Stimulated activated CD8-positive, alpha-beta memory T cell treated with anti-CD3 and anti-CD28 coated beads, Interleukin-15, amount 100 ng/mL, for 48 hours (primary cell): ENCODE data around the gene NEMF.
"Not testable (repeated sequence)": the region's sequence is repeated elsewhere in the genome, so short reads cannot be mapped to it uniquely, and the experiment has no call there.

Experiments
- DNase-seq, 2 donors: peaks; one replicate each; pipeline ENCODE4 v3.0.0-alpha.2; 2020; ENCODE audit warnings: low read depth in 2 of 2

NEMF gene

DNA sequence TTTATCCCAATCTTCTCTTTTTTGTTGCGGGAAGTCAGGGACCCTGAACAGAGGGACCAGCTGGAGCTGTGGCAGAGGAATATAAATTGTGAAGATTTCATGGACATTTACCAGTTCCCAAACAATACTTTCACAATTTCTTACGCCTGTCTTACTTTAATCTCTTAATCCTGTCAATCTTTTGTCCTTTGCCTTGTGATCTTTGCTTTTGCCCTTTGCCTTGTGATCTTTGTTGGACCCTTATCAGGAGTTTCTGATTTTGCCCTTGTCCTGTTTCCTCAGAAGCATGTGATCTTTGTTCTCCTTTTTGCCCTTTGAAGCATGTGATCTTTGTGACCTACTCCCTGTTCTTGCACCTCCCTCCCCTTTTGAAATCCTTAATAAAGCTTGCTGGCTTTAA is 36.5 kb downstream of the NEMF start:
- not testable (repeated sequence) for DNase-seq

DNA sequence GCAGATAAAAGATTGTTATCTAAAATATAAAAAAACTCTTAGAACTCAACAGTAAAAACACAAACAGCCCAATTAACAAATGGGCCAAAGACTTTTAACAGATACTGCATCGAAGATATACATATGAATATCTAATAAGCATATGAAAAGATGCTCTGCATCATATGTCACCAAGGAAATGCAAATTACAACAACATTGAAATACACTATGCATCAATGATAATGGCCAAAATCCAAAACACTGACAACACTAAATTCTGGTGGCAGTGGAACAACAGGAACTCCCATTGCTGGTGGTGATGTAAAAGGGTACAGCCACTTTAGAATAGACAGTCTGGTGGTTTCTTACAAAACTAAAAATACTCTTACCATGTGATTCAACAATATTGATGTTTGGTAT is 43.8 kb downstream of the NEMF start:
- DNase-seq: no peak

DNA sequence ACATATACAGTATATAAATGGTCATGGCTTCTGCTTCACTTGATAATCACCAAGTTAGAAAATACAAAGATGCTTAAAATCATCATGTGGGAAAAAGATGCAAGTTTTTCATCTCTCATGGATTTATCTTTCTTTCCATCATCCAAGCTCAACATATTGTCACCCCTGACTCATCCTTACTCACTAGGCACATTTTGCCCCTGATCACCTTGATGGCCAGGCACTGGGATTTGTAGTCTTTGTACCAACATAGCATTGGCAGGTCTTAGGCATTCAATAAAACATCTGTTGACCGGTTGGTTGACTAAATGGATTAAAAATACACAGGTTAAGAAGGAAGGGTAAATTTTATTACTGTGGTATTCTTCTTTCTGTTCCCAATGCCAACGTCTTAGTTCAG is 56.6 kb downstream of the NEMF start:
- DNase-seq: no peak

DNA sequence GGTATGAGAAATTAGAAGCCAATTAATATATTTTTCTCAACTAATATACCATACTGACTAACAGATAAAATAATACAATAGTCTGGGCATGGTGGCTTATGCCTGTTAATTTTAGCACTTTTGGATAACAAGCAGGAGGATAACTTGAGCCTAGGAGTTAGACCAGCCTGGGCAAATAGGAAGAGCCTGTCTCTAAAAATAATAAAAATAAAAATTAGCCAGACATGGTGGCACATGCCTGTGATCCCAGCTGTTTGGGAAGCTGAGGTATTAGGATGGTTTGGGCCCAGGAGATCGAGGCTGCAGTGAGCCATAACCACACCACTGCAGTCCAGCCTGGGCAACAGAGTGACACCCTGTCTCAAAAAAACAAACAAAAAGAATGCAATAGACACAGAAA is 60.0 kb downstream of the NEMF start:
- no peak for DNase-seq

DNA sequence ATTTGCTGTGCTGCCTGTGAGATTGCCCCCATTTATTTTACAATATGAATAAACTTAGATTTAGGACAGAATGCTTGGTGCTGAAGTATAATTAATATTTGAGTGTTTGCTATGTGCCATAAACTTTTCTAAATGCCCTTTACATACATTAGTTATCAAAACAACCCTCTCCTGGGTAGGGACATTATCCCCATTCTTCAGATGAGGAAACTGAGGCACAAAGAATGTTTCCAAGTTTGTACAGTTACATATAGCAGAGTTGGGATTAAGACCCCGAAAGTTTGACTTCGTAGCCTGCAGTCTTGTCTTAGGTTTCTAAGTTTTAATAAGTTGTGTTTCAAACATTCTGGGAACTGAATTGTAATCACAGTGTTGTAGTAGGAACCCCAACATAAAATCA is 66.3 kb downstream of the NEMF start:
- DNase-seq: no peak

DNA sequence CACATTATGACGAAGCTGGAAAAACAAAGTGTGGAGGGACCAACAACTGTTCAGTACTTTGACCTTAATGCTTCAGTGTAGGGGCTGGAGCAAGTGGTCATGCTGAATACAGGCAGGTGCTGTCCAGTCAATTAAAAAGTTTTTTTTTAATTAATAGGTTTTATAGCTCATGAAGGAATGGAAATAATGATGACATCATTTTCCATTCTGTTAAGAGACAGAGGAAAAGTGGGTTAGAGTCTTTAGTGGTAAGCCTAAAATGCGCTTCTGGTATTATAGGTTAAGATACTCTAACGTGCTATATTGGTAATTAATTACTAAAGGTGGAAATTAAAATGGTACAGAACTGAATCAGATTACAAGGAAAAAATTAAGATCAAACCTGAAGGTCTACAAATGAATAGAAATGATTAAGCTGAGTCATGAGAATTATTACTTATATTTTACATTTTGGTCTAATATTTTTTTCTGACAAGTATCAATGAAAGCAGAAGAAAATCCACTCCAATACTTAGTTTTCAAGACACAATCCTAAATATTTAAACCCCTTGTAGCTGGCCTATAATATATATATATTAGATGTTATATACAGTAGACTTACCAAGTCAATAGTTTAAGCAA is 69.1 kb downstream of the NEMF start:
- no peak for DNase-seq

DNA sequence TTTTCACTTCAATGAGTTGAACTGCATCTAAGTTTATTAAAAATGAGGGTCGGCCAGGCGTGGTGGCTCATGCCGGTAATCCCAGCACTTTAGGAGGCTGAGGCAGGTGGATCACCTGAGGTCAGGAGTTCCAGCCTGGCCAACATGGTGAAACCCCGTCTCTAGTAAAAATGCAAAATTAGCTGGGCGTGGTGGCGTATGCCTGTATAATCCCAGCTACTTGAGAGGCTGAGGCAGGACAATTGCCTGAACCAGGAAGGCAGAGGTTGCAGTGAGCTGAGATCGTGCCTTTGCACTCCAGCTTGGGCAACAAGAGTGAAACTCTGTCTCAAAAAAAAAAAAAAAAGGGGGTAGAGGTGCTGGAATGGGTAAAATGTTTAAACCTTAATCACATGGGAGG is 71.5 kb downstream of the NEMF start:
- not testable (repeated sequence) for DNase-seq

DNA sequence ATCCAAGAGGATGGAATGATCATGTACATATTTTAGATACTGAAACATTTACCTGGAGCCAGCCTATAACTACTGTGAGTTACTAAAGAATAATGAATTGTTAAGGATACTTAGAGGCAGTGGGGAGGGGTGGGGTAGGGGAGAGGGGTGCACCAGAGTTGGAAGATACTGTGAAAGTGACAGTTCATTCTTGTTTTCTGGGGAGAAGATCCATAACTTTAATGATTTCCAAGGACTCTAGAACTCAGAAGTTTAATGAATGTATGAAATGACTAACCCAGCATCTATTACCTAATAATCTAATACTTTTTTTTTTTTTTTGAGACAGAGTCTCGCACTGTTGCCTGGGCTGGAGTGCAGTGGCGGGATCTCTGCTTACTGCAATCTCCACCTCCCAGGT is 74.2 kb downstream of the NEMF start:
- DNase-seq: no peak

DNA sequence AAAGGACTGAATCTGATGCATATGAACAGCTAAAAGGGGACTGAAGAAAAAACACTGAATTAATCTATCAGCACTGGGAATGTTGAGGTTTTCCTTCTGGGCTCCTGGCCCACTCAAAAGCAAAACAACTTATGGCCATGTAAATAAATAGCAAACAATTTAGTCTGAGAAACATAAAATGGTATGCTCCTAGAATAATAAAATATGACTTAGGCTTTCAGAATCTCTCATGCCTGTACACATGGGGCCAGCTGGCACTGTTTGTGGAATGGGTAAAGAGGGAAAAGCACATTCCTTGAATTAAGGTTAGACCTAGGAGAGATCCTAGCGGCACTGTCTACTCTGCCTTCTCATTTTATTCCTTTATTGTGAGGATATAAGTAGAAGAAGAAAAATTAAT is 78.5 kb downstream of the NEMF start:
- no peak for DNase-seq

DNA sequence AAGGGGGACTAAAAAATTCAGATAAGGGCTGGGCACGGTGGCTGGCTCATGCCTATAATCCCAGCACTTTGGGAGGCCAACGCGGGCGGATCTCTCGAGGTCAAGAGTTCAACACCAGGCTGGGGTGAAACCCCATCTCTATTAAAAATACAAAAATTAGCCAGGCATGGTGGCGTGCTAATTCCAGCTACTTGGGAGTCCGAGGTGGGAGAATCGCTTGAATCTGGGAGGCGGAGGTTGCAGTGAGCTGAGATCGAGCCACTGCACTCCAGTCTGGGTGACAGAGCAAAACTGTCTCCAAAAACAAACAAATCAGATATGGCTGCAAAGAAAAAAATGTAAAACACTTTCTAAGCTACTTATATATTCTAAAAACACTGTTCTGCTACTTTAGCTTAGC is 80.9 kb downstream of the NEMF start:
- DNase-seq: not testable (repeated sequence)

DNA sequence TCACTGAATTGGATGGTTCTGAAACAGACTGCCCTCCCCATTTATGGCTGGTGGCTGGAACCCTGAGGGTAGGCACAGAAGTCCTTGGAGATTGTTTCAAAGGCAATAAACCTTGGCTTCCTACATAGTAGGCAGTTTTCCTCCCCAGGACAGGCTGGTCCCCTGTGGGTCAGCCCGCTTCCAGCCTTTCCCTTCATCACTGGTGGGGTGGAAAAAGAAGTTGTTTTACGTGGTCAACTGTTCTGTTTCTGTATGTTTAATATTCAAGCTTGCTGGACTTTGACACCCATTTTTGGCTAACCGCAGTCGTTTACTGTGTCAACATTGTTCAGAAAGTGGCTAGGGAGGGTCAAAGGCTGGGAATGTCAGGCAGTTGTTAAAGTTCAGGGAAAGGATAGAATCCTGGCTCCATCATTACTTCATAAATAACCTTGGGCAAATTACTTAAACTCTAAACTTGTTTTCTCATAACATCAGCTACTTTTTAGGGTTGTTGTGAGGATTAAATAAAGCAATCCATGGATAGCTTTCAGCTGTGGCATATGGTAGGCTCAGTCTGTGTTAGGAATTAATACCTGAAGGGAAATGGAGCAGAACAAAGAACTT is 82.3 kb downstream of the NEMF start:
- DNase-seq: no peak

DNA sequence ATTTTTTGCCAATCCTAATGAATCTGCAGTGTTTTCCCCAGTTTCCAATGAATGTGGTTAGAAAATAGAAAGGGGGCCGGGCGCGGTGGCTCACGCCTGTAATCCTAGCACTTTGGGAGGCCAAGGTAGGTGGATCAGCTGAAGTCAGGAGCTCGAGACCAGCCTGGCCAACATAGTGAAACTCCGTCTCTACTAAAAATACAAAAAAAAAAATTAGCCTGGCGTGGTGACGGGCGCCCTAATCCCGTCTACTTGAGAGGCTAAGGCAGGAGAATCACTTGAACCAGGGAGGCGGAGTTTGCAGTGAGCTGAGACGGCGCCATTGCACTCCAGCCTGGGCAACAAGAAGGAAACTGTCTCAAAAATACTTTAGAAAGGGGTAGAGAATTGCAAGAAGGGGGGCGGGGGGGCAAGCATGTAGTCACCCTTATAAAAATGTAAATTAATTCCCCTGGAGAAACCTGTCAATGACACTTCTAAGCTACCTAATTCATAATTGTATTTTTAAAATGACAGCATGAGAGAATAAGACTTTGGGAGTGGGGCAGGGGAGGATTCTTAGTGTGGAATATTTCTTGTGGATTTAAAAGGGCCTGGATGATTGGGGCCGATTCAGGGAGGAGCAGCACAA is 82.9 kb downstream of the NEMF start:
- no peak for DNase-seq

DNA sequence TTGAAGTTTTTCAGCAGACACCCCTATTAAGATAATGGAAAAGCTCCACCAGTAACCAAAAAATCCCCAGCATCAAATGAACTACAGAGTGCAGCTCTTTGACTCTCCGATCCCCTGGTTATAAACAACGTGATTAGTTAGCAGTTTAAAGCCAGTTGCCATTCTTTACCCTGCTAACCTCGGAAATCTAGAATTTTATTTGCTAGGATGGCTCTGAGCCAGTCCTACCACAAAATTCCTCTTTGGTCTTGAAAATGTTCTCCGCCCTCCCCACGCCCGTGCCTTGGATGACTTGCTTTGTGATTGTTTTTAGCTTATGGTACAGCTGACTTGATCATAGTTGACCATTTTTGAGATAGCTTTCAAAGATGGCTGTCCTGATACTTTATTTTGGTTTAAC is 83.4 kb downstream of the NEMF start:
- no peak for DNase-seq

DNA sequence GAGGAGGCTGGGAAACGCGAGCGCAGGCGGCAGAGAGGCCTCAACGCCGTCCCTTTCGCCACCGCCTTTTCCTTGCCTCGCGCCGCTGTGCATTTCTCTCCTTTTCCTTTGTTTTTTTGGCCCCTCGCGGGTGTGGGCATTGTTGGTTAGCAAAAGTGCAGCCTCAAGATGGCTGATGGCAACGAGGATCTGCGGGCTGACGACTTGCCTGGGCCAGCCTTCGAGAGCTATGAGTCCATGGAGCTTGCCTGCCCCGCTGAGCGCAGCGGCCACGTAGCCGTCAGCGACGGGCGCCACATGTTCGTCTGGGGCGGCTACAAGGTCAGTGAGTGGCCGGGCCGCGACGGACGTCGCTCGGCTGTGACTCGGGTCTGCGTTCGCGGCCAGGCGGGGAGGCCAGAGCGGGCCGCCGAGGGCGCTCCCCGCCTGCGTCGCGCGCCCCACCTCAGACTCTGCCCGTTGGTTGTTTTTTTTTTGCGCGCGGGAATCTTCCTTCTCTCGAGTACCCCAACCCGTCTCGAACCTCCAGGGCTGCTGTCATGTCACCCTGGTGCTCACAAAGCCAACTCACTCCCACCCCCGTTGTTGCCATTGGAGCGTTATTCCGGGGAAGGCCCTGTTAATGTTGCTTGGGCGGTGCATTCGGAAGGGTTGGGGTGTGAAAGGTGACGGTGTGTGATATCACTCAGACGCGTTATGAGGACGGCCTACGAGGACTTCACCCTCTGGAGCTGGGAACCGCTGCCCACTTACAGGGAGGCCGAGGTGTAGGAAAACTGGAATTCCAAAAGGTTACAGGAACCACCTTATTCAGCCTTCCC is 84.1 kb downstream of the NEMF start:
- peak; percentile 52 to 72 for DNase-seq

DNA sequence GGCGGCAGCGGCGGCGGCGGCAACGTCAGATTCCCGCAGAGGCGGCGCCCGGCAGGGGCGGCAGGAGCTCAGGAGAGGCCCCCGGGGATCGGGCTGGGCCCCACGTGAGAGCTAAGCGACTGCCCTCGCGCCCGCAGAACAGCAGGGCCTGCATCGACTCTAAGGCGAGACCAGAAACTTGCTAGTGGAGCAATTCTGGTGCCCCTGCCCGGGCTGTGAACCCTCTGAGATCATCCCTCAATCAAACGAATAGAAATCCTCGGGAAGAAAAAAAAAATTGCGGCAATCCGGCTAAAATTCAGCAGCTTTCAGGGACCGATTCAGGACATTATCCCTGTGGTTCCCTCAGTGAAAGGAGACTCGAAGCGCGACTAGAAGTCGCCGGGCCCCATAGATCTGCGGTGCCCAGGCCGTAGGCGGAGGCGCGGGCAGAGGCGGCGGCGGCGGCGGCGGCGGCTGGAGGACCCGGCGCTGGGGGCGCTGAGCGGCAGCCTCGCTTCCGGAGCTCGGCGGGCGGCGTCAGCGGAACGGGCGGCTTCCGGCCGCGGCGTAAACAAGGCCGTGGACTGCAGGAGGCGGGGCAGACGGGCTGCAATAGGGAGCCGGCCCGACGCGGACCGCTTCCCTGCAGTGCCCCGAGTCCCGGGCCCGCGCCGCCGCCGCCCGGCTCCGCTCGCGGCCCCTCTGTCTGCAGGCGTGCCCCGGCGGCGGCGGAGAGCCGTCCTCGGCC is 84.9 kb downstream of the NEMF start, which contains the start of gene KLHDC2:
Gene KLHDC2 (plus strand): TSS at position 583 of the 730 bp plus-strand sequence. CDS start 316 bp downstream, outside the sequence.
- DNase-seq: peak; percentile 87 to 88

DNA sequence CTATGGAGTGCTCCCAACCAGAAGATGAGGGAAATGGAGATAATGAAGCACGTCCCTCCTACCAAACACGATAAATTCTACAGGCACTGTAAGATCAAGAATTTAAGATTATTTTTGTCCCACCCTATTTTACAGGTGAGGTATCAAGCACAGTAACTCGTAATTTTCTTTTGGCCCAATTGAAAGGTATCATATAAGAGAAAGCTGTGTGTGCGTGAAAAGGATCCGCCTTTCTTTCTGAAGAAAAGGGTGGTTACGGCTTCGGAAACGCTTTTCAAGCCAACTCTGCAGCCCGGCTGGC is 85.4 kb downstream of the NEMF start:
- DNase-seq: no peak

DNA sequence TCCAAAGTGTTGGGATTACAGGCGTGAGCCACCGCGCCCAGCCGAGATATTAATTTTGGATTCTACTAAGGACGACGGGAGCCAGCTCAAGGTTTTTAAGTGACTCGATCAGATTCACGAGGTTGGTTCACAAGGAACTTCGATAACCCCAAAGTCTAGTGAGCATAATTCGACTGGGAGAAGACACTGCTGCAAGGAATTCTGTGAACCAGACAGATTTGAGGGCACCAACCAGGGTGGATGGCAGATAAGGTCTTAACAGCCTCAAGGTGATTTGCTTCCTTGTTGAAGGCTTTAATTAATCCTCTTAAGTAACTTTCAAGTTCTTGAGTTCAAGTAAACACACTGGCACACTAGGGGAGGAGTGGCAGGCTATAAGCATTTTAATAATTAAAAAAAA is 85.7 kb downstream of the NEMF start:
- no peak for DNase-seq

DNA sequence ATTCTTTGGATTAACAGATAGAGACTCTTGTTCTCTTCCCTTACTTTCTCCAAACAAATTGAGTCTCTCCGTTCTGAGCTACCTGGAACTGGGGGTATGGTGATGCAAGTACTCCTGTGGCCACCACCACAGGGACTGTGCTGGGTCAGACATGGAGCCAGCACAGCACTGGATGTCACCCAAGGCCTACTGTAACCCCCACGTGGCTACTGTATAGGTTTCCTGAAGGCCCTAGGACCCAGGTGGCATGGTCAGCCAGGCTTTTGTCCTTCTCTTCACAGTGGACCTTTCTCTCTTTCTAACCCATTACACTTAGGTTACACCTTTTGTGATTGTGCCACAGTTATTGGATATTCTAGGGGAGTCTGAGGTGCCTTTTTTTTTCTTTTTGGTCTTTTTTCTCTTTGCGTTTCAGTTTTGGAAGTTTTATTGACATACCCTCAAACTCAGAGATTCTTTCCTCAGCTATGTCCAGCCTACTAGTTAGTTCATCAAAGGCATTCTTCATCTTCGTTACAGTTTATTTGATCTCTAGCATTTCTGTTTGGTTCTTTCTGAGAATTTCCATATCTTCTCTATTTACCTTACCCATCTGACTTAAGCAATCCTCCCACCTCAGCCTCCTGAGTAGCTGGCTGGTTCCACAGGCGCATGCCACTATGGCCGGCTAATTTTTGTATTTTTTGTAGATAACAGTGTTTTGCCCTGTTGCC is 90.6 kb downstream of the NEMF start:
- DNase-seq: no peak

DNA sequence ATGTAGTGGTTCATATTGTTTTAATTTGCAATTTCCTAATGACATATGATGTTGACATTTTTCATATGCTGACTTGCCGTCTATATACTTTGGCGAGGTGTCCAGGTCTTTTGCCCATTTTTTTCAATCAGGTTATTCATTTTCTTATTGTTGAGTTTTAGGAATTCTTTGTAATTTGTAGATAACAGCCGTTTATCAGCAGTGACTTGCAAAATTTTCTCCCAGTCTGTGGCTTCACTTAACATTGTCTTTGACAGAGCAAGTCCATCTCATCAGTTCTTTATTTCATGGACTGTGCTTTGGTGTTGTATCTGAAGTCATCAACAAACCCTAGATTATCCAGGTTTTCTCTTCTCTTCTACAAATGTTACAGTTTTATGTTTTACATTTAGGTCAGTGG is 97.2 kb downstream of the NEMF start:
- no peak for DNase-seq

DNA sequence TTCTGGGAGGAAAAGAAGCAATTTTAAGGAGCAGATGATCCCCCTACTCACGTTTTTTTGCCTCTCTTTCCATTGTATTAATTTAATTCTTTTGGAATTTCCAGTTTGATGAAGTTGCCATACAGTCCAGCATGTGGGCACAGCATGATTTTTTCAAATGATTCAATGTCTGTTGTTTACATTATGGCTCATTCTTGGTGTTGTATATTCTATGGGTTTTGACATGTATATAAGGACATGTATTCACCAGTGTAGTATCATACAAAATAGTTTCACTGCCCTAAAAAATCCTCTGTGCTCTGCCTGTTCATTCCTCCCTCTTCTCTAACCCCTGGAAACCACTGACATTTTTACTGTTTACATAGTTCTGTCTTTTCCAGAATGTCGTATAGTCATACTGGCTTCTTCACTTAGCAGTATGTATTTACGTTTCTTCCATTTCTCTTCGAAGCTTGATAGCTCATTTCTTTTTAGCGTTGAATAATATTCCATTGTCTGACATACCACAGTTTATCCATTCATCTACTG is 98.0 kb downstream of the NEMF start:
- DNase-seq: no peak

DNA sequence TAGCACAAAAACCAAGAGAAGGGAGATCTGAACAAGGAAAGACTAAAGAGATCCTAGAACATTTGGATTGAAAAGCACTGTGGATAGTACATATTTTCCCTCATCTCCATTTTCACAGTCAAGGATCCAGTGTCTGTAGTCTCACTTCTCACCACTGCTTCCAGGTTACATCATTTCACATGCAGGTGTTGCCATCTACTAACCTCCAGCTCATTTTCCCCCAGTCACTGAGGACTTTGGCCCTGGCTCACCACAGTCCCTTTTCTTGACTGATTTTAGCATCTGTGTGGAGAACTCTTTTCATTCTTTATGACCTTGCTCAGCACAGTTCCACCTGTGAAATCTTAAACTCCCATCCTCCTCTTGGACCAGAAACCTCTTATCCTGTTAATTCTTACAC is 106.1 kb downstream of the NEMF start:
- DNase-seq: not testable (repeated sequence)
